ENCODE data around the gene CA6.

DNA sequence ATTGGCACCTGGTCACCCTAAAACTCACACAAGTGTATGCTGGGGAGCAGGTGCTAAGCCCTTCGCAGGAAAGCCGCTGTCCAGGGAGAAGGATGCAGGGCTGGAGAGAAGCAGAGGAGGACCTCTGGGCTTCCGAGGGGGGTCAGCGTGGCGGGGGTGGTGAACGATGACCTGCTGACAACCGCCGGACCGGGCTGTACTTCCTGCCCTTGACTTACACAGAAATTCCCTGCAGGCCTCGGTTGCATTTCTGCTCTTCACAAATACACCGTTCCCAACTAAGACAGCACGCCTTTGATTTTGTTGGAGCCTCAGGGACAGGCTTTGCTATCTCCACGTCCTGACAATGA is 42.9 kb downstream of the CA6 start:
- TF ChIP-seq, protein P1, sequence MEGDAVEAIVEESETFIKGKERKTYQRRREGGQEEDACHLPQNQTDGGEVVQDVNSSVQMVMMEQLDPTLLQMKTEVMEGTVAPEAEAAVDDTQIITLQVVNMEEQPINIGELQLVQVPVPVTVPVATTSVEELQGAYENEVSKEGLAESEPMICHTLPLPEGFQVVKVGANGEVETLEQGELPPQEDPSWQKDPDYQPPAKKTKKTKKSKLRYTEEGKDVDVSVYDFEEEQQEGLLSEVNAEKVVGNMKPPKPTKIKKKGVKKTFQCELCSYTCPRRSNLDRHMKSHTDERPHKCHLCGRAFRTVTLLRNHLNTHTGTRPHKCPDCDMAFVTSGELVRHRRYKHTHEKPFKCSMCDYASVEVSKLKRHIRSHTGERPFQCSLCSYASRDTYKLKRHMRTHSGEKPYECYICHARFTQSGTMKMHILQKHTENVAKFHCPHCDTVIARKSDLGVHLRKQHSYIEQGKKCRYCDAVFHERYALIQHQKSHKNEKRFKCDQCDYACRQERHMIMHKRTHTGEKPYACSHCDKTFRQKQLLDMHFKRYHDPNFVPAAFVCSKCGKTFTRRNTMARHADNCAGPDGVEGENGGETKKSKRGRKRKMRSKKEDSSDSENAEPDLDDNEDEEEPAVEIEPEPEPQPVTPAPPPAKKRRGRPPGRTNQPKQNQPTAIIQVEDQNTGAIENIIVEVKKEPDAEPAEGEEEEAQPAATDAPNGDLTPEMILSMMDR (IDR thresholded peaks at IDR 0.05): no peak
- no peak for TF ChIP-seq EZH2 (IDR thresholded peaks at IDR 0.05; ENCODE audit: borderline replicate concordance, insufficient read depth, low read depth, low read length, poor library complexity, severe bottlenecking)
